ENCODE measurements around the gene B3GNT5.

B3GNT5 gene

DNA sequence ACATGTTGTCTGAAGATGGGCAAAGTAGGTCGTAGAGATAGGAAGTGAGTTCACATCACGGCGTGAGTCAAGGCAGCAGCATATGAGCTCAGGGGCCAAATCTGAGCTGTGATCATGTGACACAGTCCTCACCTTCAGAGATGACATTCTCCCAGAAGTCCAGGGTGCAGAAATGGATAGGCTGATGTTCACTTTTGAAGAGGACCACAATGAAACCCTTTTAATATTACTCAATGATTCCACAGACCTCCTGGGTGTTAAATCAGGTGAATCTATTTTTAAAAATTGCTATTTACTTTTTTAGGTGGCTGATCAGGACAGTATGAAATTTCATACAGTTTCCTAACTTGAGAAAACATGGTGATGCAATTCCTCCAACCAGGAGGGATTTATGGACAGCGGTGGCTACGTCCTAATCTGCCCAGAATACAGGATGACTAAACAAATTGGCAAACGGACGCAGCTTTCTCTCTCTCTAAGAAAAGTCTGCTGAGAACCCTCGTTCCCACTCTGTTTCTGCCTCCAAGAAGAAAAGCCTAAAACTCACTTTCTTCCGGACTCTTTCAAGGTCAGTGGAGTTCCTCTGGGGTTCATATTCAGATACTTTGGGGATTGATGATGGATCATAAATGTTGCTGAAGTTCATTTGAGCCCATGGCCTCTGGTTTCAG lies 34.4 kb downstream of the B3GNT5 start:
- no peak for TF ChIP-seq CTCF (IDR thresholded peaks at IDR 0.05; ENCODE audit: borderline replicate concordance, insufficient read depth, low read depth, low read length)
- no peak overlapping the region for H3K4me3 ChIP-seq (ENCODE audit: low read depth, low read length)

DNA sequence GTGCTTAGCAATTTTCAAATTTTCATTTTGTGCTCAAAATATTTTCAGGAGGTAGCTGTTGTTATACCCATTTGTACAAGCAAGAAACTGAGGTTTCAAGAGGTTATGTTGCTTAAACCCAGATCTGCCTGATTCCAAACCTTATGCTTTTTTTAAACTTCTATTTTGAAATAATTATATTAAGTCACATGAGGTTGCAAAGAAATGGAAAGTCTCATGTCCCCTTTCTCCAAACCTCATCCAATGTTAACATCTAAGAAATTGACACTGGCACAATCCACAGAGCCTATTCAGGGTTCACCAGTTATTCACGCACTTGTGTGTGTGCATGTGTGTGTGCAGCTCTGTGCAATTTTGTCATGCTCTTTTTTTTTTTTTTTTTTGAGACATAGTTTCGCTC lies 35.1 kb downstream of the B3GNT5 start:
- H3K4me3 ChIP-seq (ENCODE audit: low read depth, low read length) = no peak overlapping the region
- TF ChIP-seq CTCF (IDR thresholded peaks at IDR 0.05; ENCODE audit: borderline replicate concordance, insufficient read depth, low read depth, low read length) = no peak

- TF ChIP-seq CTCF (IDR thresholded peaks at IDR 0.05; ENCODE audit: borderline replicate concordance, insufficient read depth, low read depth, low read length) = no peak
- no peak overlapping the region for H3K4me3 ChIP-seq (ENCODE audit: low read depth, low read length)
Observed at GRCh38 chr3:183290216-183290615, 37.2 kb downstream of the B3GNT5 start.

GRCh38 chr3:183291497-183292031 lies 38.5 kb downstream of the B3GNT5 start:
- no peak for TF ChIP-seq CTCF (IDR thresholded peaks at IDR 0.05; ENCODE audit: borderline replicate concordance, insufficient read depth, low read depth, low read length)
- H3K4me3 ChIP-seq (ENCODE audit: low read depth, low read length) = no peak overlapping the region

DNA sequence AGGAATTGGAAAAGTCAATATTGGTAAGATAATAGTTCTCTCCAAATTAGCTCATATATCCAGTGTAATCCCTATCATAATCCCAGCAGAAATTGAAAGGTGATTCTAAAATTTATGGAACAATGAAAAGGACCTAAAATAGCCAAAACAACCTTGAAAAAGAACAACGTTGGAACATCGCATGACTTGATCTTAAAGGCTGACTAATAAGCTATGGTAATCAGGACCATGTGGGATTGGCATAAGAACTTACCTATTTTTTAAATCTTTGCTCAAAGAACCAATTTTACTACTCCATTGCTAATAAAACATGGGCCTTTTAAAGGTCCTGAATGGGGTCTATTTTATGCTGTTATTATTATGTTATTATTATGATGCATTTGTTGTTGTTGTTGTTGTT lies 40.9 kb downstream of the B3GNT5 start:
- no peak overlapping the region for H3K4me3 ChIP-seq (ENCODE audit: low read depth, low read length)
- TF ChIP-seq CTCF (IDR thresholded peaks at IDR 0.05; ENCODE audit: borderline replicate concordance, insufficient read depth, low read depth, low read length) = no peak

DNA sequence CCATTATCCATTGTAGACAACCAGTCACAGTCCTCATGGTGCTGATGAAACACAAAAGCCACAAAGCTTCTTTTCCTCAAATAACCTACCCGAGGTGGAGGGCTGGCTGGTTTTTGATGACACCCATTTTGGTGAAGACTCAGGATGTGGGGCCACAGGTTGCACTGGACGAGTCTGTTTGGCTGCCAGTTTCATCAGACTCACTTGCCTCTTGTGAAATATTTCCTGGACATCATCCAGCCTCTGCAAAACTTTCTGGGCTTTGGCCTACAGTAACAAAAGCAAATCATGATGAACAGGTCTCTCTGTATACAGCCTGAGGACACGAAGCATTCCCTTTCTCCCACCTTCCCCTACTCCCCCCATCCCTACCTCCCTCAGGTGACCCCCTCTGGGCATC lies 42.2 kb downstream of the B3GNT5 start:
- no peak overlapping the region for H3K4me3 ChIP-seq (ENCODE audit: low read depth, low read length)
- TF ChIP-seq CTCF (IDR thresholded peaks at IDR 0.05; ENCODE audit: borderline replicate concordance, insufficient read depth, low read depth, low read length) = no peak

DNA sequence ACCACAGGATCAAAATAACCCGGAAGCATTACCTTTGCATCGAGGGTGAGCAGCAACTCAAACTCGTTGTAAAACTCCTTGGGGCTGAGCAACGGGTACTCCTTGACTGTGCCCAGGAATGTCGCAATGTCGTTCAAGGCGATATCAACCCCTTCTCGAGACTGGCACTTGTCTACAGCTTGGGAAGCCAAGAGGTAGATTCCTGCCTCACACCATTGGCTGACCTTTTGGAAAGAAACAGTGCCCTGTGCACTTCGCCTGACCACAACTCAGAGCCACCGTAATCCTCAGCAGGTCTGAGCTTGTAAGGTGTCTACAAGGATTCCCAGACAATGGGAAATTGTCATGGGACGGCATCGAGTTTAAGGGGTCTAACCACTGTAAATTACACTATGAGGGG lies 43.9 kb downstream of the B3GNT5 start:
- no peak overlapping the region for H3K4me3 ChIP-seq (ENCODE audit: low read depth, low read length)
- no peak for TF ChIP-seq CTCF (IDR thresholded peaks at IDR 0.05; ENCODE audit: borderline replicate concordance, insufficient read depth, low read depth, low read length)
